D721Med (cell line): ENCODE measurements around the gene MSX1.

Experiments used
- DNase-seq: peaks from one replicate; pipeline ENCODE4 v3.0.0; 2011; ENCODE audit warnings: low spot score; ENCODE audit not compliant: insufficient read length
- FAIRE-seq: peaks from 2 replicates; lab custom pipeline; 2011; peaks lifted over from hg19 to GRCh38; lab: Jason Lieb, UNC
- TF ChIP-seq, protein P1 (sequence below): IDR thresholded peaks from 2 replicates; pipeline ENCODE4 v1.5.1; 2012; ENCODE audit warnings: mild to moderate bottlenecking, control low read depth; ENCODE audit not compliant: insufficient read depth; ENCODE audit errors: missing control alignments

MSX1 gene

DNA sequence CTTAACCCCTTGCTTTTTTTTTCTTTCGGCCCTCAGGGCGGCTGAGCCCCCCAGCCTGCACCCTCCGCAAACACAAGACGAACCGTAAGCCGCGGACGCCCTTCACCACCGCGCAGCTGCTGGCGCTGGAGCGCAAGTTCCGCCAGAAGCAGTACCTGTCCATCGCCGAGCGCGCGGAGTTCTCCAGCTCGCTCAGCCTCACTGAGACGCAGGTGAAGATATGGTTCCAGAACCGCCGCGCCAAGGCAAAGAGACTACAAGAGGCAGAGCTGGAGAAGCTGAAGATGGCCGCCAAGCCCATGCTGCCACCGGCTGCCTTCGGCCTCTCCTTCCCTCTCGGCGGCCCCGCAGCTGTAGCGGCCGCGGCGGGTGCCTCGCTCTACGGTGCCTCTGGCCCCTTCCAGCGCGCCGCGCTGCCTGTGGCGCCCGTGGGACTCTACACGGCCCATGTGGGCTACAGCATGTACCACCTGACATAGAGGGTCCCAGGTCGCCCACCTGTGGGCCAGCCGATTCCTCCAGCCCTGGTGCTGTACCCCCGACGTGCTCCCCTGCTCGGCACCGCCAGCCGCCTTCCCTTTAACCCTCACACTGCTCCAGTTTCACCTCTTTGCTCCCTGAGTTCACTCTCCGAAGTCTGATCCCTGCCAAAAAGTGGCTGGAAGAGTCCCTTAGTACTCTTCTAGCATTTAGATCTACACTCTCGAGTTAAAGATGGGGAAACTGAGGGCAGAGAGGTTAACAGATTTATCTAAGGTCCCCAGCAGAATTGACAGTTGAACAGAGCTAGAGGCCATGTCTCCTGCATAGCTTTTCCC, 3.4 kb downstream of the MSX1 start:
- TF ChIP-seq, protein P1, sequence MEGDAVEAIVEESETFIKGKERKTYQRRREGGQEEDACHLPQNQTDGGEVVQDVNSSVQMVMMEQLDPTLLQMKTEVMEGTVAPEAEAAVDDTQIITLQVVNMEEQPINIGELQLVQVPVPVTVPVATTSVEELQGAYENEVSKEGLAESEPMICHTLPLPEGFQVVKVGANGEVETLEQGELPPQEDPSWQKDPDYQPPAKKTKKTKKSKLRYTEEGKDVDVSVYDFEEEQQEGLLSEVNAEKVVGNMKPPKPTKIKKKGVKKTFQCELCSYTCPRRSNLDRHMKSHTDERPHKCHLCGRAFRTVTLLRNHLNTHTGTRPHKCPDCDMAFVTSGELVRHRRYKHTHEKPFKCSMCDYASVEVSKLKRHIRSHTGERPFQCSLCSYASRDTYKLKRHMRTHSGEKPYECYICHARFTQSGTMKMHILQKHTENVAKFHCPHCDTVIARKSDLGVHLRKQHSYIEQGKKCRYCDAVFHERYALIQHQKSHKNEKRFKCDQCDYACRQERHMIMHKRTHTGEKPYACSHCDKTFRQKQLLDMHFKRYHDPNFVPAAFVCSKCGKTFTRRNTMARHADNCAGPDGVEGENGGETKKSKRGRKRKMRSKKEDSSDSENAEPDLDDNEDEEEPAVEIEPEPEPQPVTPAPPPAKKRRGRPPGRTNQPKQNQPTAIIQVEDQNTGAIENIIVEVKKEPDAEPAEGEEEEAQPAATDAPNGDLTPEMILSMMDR, result no peak
- DNase-seq, result no peak
- no peak for FAIRE-seq

DNA sequence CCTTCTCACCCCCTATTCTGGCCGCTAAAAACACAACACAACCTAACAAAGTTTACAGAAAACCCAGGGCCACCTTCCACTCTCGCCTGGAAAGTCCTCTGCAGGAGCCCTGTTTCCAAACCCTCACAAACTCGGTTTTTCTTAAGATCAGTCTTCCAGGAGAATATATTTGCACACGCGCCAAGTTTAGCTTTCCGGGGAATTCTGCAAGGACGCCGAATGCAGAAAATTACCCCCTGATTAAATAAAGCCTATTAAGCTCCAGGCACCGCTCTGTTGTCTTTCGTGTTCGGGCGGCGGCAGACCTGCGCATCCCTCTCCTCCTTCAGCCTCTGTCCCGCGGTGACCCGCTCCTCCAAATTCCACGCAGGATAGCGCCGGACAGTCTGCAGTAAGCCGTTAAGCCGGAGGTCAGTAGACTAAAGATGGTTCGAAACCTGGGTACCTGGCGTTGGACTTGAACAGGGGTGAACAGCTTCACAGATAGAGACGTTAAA, 5.0 kb downstream of the MSX1 start:
- FAIRE-seq (no peak), DNase-seq (no peak)
- TF ChIP-seq, protein P1, result no peak

DNA sequence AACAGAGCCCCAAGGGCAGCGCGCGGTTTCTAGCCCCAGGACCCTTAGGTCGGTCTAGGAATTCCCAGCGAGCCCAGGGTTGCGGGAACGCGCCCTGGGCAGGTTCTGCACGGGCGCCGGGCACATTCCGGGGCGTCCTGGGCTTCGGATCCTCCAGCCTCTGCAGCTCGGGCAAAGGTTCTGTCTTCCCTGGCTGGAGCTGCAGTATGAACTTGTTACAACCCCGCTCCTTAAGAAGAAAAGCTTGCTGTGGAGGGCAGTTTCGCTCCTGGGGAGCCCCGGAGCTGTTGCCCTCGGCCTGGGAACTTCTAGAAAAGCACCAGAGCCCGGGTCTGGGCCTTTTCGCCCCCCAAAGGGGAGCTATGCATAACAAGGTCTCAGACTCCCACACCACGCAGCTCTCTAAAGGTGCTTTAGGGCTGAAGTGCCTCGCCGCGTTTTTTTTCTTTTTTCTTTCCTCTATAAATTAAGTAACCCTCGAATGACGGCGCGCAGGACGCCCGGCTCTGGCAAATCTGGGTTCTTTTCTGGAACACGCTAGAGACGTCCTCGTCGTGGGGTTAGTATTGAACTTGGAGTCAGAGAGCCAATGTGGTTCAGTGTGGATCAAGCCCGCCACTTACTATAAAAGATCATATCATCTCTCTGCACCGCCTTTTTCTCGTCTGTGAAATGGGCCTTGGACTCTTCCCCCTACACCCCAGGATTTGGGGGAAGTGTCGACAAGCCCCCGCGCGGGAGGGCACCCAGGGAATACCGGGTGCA, 5.7 kb downstream of the MSX1 start:
- TF ChIP-seq, protein P1, result no peak
- no peak for FAIRE-seq
- DNase-seq, result no peak

DNA sequence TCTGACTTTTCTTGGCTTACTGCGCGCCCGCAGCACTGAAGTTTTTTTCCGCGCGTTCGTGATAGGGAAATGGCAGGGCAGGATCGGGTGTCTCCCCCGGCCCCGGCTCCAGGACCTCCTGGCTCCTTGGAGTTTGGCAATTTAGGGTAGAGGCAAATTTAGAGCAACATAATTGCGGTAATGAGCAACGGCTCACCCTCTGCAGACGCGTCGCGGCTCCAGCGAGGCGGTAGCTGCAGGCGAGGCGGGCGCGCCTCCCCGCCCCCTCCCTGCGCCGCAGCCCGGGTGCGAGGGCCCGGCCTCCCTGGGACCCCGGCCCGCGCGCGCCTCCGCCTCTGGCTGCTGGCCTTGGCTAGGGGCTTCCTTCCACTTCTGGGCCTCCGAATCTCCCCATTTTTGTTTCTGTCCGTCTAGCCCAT, 6.2 kb downstream of the MSX1 start:
- FAIRE-seq, result no peak
- no peak for DNase-seq
- TF ChIP-seq, protein P1, result no peak

DNA sequence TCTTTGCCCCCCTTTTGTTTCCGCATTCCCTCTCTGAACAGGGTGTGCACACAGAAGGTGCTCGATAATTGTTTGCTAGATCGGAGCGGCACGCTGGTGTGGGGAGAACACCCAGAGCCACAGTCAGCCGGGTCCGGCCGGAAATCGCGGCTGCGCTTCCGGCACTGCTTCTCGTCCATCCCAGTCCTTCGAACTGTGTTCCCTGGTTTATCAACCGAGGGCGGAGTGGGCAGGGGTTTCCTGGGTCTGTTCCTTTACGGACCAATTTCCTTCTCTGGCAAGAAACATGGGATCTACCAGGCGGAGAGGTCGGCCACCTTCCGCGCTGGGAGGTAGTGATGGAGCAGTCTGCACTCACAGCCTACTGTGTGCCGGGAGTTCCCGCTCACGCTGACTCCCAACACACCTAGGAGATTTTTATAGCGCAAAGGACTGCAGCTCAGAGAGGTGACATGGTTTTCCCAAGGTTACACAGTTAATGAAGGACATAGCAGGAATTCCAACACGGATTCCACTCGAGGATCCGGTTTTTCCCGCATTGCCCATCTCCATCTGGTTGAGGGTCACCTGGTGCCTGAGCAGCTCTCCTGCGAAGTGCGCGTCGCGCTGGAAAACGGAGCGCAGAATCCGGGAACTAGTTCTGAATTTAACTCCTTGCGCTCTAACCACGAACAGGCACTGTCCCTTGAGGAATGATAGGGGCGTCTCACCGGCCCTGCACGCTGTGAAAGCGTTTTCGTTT, 6.8 kb downstream of the MSX1 start:
- no peak for FAIRE-seq
- TF ChIP-seq, protein P1, result no peak
- no peak for DNase-seq

DNA sequence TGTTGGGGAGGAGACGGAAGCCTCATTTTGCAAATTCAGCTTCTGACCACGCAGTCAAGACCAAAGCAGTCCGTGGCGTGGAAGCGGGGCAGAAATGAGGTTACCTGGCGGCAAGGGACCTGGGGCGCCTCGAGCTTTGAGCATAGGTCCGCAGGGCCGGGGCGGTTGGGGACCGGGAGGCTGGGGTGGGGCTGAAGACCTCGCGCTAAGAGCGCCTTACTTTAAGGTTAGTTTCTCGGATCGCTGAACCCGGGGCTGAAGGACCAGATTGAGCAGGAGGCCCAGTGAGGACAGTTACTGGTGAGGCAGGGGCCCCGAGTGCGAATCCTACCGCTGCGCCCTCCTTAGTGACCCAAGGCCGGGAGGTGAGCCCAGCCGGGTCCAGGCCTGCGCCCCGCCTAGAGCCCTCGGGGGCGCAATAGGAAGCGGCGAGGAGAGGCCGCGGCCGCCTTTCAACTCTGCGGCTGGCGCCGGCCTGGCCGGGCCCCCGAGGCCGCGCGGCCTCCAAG, 7.5 kb downstream of the MSX1 start:
- no peak for FAIRE-seq
- DNase-seq, result no peak

More for the DNA sequence above, 7.5 kb downstream of the MSX1 start:
- TF ChIP-seq, protein P1, result no peak
